ACC112 (cell line): ENCODE data around the gene TBC1D22A.
"Not testable (repeated sequence)": the region's sequence is repeated elsewhere in the genome, so short reads cannot be mapped to it uniquely, and the experiment has no call there.

Source experiments
- H2AFZ ChIP-seq: fragments of 200-600 bp; sonication (generic); one replicate; pipeline ENCODE4 v1.6.0; 2017; ENCODE audit warnings: antibody characterized with exemption, low read length; ENCODE audit not compliant: unreplicated experiment
- H3K27ac ChIP-seq: fragments of 200-600 bp; sonication (generic); 2 replicates; pipeline ENCODE4 v1.5.1; 2014; ENCODE audit warnings: low read depth, mild to moderate bottlenecking, antibody characterized with exemption, low read length, moderate library complexity
- H3K27me3 ChIP-seq: fragments of 200-600 bp; sonication (generic); 2 replicates; pipeline ENCODE4 v1.6.1; 2014; ENCODE audit warnings: mild to moderate bottlenecking, antibody characterized with exemption, low read length, moderate library complexity, mixed read lengths; ENCODE audit not compliant: insufficient read depth
- H3K36me3 ChIP-seq: fragments of 200-600 bp; sonication (generic); 2 replicates; pipeline ENCODE4 v1.6.1; 2016; ENCODE audit warnings: mild to moderate bottlenecking, antibody characterized with exemption, low read length, moderate library complexity, mixed read lengths; ENCODE audit not compliant: insufficient read depth
- H3K4me1 ChIP-seq: fragments of 200-600 bp; sonication (generic); one replicate; pipeline ENCODE4 v1.6.1; 2016; ENCODE audit warnings: low read length, mixed read lengths; ENCODE audit not compliant: insufficient read depth, unreplicated experiment, control insufficient read depth
- H3K4me3 ChIP-seq: fragments of 200-600 bp; sonication (generic); 2 replicates; pipeline ENCODE4 v1.5.1; 2014; ENCODE audit warnings: mild to moderate bottlenecking, low read depth, low read length
- H3K79me2 ChIP-seq: fragments of 200-600 bp; sonication (generic); one replicate; pipeline ENCODE4 v1.6.0; 2016; ENCODE audit warnings: low read length; ENCODE audit not compliant: control insufficient read depth, unreplicated experiment, insufficient read depth

The TBC1D22A gene

GRCh38 chr22:47048123-47049077 is 285.9 kb downstream of the TBC1D22A start:
- Histone ChIP-seq H3K27ac (no peak overlapping the region), H3K4me3 (no peak overlapping the region), H3K27me3 (no peaks in the 10 kb centered on the region), H3K36me3 (no peaks in the 10 kb centered on the region), H3K79me2 (no peaks in the 10 kb centered on the region), H2AFZ (no peak overlapping the region), H3K4me1 (no peaks in the 10 kb centered on the region)

- H3K4me3 ChIP-seq: no peak overlapping the region
- H3K79me2 ChIP-seq: no peaks in the 10 kb centered on the region
- no peaks in the 10 kb centered on the region for H3K4me1 ChIP-seq
- H2AFZ ChIP-seq: no peak overlapping the region
- no peaks in the 10 kb centered on the region for H3K36me3 ChIP-seq
- H3K27me3 ChIP-seq: no peaks in the 10 kb centered on the region
- no peak overlapping the region for H3K27ac ChIP-seq
Measured at GRCh38 chr22:47049078-47049624, 286.7 kb downstream of the TBC1D22A start.

- H3K27ac ChIP-seq, H3K79me2 ChIP-seq, H3K36me3 ChIP-seq, H3K27me3 ChIP-seq, H3K4me3 ChIP-seq, H3K4me1 ChIP-seq, H2AFZ ChIP-seq: not testable (repeated sequence)
Measured at GRCh38 chr22:47049736-47050400, 287.4 kb downstream of the TBC1D22A start.

- no peak overlapping the region for H3K4me3 ChIP-seq
- no peaks in the 10 kb centered on the region for H3K4me1 ChIP-seq
- H3K27ac ChIP-seq: no peak overlapping the region
- no peaks in the 10 kb centered on the region for H3K79me2 ChIP-seq
- no peaks in the 10 kb centered on the region for H3K36me3 ChIP-seq
- H3K27me3 ChIP-seq: no peaks in the 10 kb centered on the region
- no peak overlapping the region for H2AFZ ChIP-seq
Measured at GRCh38 chr22:47050401-47051051, 288.1 kb downstream of the TBC1D22A start.

GRCh38 chr22:47051441-47052071 is 289.1 kb downstream of the TBC1D22A start:
- H3K36me3 ChIP-seq: no peaks in the 10 kb centered on the region
- H3K4me3 ChIP-seq: no peak overlapping the region
- H3K4me1 ChIP-seq: no peaks in the 10 kb centered on the region
- no peaks in the 10 kb centered on the region for H3K79me2 ChIP-seq
- H3K27me3 ChIP-seq: no peaks in the 10 kb centered on the region
- H2AFZ ChIP-seq: no peak overlapping the region
- no peak overlapping the region for H3K27ac ChIP-seq

GRCh38 chr22:47052236-47053012 is 290.0 kb downstream of the TBC1D22A start:
- Histone ChIP-seq H3K79me2 (no peaks in the 10 kb centered on the region), H3K4me1 (no peaks in the 10 kb centered on the region), H3K4me3 (no peak overlapping the region), H3K27me3 (no peaks in the 10 kb centered on the region), H3K27ac (no peak overlapping the region), H3K36me3 (no peaks in the 10 kb centered on the region), H2AFZ (no peak overlapping the region)

- H3K4me1 ChIP-seq: no peaks in the 10 kb centered on the region
- H3K27ac ChIP-seq: no peak overlapping the region
- H3K79me2 ChIP-seq: no peaks in the 10 kb centered on the region
- no peak overlapping the region for H2AFZ ChIP-seq
- H3K4me3 ChIP-seq: no peak overlapping the region
- H3K36me3 ChIP-seq: no peaks in the 10 kb centered on the region
- no peaks in the 10 kb centered on the region for H3K27me3 ChIP-seq
Measured at GRCh38 chr22:47053013-47053725, 290.7 kb downstream of the TBC1D22A start.

GRCh38 chr22:47053726-47054141 is 291.3 kb downstream of the TBC1D22A start:
- Histone ChIP-seq H2AFZ (no peak overlapping the region), H3K79me2 (no peaks in the 10 kb centered on the region), H3K27ac (no peak overlapping the region), H3K4me1 (no peaks in the 10 kb centered on the region), H3K4me3 (no peak overlapping the region), H3K27me3 (no peaks in the 10 kb centered on the region), H3K36me3 (no peaks in the 10 kb centered on the region)

GRCh38 chr22:47054231-47055072 is 292.0 kb downstream of the TBC1D22A start:
- H3K4me3 ChIP-seq: no peak overlapping the region
- no peaks in the 10 kb centered on the region for H3K4me1 ChIP-seq

More at GRCh38 chr22:47054231-47055072, 292.0 kb downstream of the TBC1D22A start:
- H3K27me3 ChIP-seq: no peaks in the 10 kb centered on the region
- H3K36me3 ChIP-seq: no peaks in the 10 kb centered on the region
- no peak overlapping the region for H2AFZ ChIP-seq
- no peaks in the 10 kb centered on the region for H3K79me2 ChIP-seq
- no peak overlapping the region for H3K27ac ChIP-seq
